B cell (primary cell): ENCODE results near the gene RNF141. TPM values are rescaled to one million over a fixed set of nuclear protein-coding genes. Genes with fewer than 3 reads are reported as not detected.

ENCODE experiments used
- ATAC-seq: fragments of 200-7000 bp; cut with Tn5 transposase; one replicate; pipeline ENCODE4 v1.10.0; 2021; ENCODE audit warnings: low read depth, mild to moderate bottlenecking, moderate number of reproducible peaks, moderate library complexity
- CTCF ChIA-PET: fragments of 350-600 bp; sonication (Branson Sonifier 250); formaldehyde crosslinking; loops from one replicate; lab custom pipeline; 2021; ENCODE audit warnings: antibody characterized with exemption, inconsistent platforms; lab: Charles Lee
- POLR2A ChIA-PET: fragments of 350-600 bp; sonication (Branson Sonifier 250); formaldehyde crosslinking; loops from one replicate; lab custom pipeline; 2021; ENCODE audit warnings: antibody characterized with exemption; lab: Charles Lee
- DNase-seq: peaks from one replicate; pipeline ENCODE4 v3.0.0; 2013
- H2AFZ ChIP-seq: 2 replicates; pipeline ENCODE4 v1.6.1; 2012; ENCODE audit warnings: mild to moderate bottlenecking, low read depth, low read length; ENCODE audit not compliant: insufficient read depth, poor library complexity, severe bottlenecking
- H3K27ac ChIP-seq, 2 donors: 1 replicate in 1 of 2; 2 replicates in 1 of 2; pipeline ENCODE4 v1.5.1; 2012 to 2013; ENCODE audit warnings: low read length in 2 of 2, mild to moderate bottlenecking in 2 of 2, moderate library complexity in 1 of 2
- H3K27me3 ChIP-seq, 4 experiments: fragments of 200-600 bp in 1 of 4; sonication (generic) in 1 of 4; replicated peaks in 1 of 4; 1 replicate in 2 of 4; 2 replicates in 2 of 4; pipeline versions ENCODE4 v1.6.1 to v1.7.0; 2013 to 2016; ENCODE audit warnings: low read length in 3 of 4, mild to moderate bottlenecking in 2 of 4, mixed read lengths in 1 of 4, moderate library complexity in 1 of 4; ENCODE audit not compliant: insufficient read depth in 4 of 4, control insufficient read depth in 3 of 4; ENCODE audit errors: control extremely low read depth in 1 of 4
- H3K36me3 ChIP-seq, 2 experiments: replicated peaks in 1 of 2; 1 replicate in 1 of 2; 2 replicates in 1 of 2; pipeline versions ENCODE4 v1.6.1 to v1.7.1; 2013; ENCODE audit warnings: low read length in 1 of 2; ENCODE audit not compliant: insufficient read depth in 2 of 2, control insufficient read depth in 1 of 2; ENCODE audit errors: control extremely low read depth in 1 of 2, extremely low read depth in 1 of 2
- H3K4me1 ChIP-seq, 2 donors: fragments of 200-600 bp in 1 of 2; sonication (generic) in 1 of 2; 1 replicate in 1 of 2; 2 replicates in 1 of 2; pipeline versions ENCODE4 v1.5.1 to v1.6.1; 2013 to 2017; ENCODE audit warnings: low read length in 2 of 2; ENCODE audit not compliant: control insufficient read depth in 2 of 2, insufficient read depth in 2 of 2
- H3K4me2 ChIP-seq: replicated peaks from 2 replicates; pipeline ENCODE3; 2012; ENCODE audit warnings: mild to moderate bottlenecking, low read depth, low read length; ENCODE audit not compliant: poor library complexity, severe bottlenecking
- H3K4me3 ChIP-seq, 5 experiments: fragments of 200-600 bp in 1 of 5; sonication (generic) in 1 of 5; 1 replicate in 3 of 5; 2 replicates in 2 of 5; pipeline versions ENCODE4 v1.5.1 to v1.7.0; 2011 to 2016; ENCODE audit warnings: low read length in 4 of 5, mild to moderate bottlenecking in 4 of 5, low read depth in 2 of 5, control low read depth in 1 of 5, moderate library complexity in 1 of 5; ENCODE audit not compliant: insufficient read depth in 1 of 5; ENCODE audit errors: control extremely low read depth in 1 of 5, extremely low read depth in 1 of 5
- H3K79me2 ChIP-seq: fragments of 200-600 bp; sonication (generic); one replicate; pipeline ENCODE4 v1.6.0; 2016; ENCODE audit warnings: low read length; ENCODE audit not compliant: control insufficient read depth, insufficient read depth
- H3K9ac ChIP-seq: fragments of 200-600 bp; sonication (generic); 2 replicates; pipeline ENCODE4 v1.6.1; 2017; ENCODE audit warnings: mild to moderate bottlenecking, low read length, moderate library complexity
- H3K9me3 ChIP-seq, 3 donors: one replicate each; pipeline versions ENCODE4 v1.6.1 to v1.7.1; 2013; ENCODE audit warnings: low read length in 2 of 3; ENCODE audit not compliant: control insufficient read depth in 2 of 3, insufficient read depth in 1 of 3; ENCODE audit errors: control extremely low read depth in 1 of 3
- H4K20me1 ChIP-seq: 2 replicates; pipeline ENCODE4 v1.6.0; 2012; ENCODE audit warnings: mild to moderate bottlenecking, low read length; ENCODE audit not compliant: insufficient read depth, control insufficient read depth, poor library complexity, severe bottlenecking
- H3K27ac Mint-ChIP-seq: one replicate; pipeline ENCODE4 v1.8.0; 2021; ENCODE audit warnings: mixed read lengths
- H3K27me3 Mint-ChIP-seq: one replicate; pipeline ENCODE4 v1.8.0; 2021; ENCODE audit warnings: mixed read lengths
- H3K4me1 Mint-ChIP-seq: one replicate; pipeline ENCODE4 v1.8.0; 2021; ENCODE audit warnings: mixed read lengths
- H3K4me3 Mint-ChIP-seq: one replicate; pipeline ENCODE4 v1.8.0; 2021; ENCODE audit warnings: mixed read lengths
- H3K9me3 Mint-ChIP-seq: one replicate; pipeline ENCODE4 v1.8.0; 2022; ENCODE audit warnings: mixed read lengths; ENCODE audit not compliant: insufficient read depth
- EZH2 ChIP-seq: IDR thresholded peaks from 2 replicates; pipeline ENCODE4 v1.6.1; 2012; ENCODE audit warnings: borderline replicate concordance, low read depth, mild to moderate bottlenecking, moderate library complexity, low read length; ENCODE audit not compliant: insufficient read depth, poor library complexity, severe bottlenecking
- WGBS: methylation state at CpG from one replicate; pipeline ENCODE4 v1.1.5; 2013; ENCODE audit warnings: missing lambda C conversion rate; ENCODE audit not compliant: insufficient coverage; 5-methylcytosine and 5-hydroxymethylcytosine counted together
- intact Hi-C: fragments of 100-400 bp; cut with micrococcal nuclease; formaldehyde crosslinking; loops from one replicate; pipeline ENCODE4 v1.10.0; 2022
- polyA plus RNA-seq: library from polyadenylated mRNA; depleted of rRNA; stranded (reverse); fragments of >200 nt; gene quantifications from 2 replicates; pipeline ENCODE4 v1.2.3, GENCODE V29; 2012
- total RNA-seq, 2 donors: library from RNA; stranded (reverse); fragments of 120-200 nt in 1 of 2; gene quantifications; 1 replicate in 1 of 2; 2 replicates in 1 of 2; pipeline versions ENCODE4 v1.2.3 to v1.2.4, GENCODE V29; 2013 to 2022
- TF ChIP-seq, protein P1 (sequence below): fragments of 200-600 bp; IDR thresholded peaks from one replicate; pipeline ENCODE4 v1.8.0; 2022; ENCODE audit warnings: antibody characterized with exemption, mild to moderate bottlenecking

The RNF141 gene
- total and polyA plus RNA-seq, 2 donors (not counting 1 experiment from before 2014, with no cell fraction given), result 23.3 to 48.2 TPM

DNA sequence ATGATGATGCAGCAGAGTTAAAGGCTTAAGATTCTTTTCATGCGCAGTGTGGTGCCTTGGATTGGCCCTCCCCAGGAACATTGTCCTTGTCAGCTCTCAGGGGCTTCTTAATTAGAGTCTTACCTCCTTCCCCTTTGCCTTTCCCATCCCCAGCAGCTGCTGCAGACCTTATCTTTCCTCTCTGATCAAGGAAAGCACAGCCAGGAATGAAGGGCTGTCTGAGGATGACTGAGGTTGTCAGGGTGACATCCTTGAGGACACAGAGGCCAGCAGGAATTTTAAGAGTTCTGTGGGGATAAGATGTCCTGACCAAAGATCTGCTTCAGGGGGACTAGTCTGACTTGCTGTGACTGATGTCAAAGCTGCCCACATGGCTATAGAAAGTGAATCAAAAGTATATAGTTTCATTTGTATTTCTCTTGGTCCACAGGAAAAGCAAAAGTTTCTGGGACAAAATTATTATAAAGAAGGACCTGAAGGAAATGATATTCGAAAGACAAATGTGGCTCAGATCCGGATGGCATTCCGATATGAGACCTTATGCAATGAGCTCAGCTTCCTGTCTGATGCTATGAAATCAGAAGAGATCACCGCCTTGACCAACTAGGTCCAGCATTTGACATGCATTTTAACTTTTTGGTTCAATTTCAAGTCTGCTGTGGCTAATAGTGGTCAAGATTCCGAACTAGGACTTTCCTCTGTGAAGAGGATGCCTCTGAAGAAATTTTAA lies 35.5 kb downstream of the RNF141 start:
- no peak overlapping the region for H3K9ac ChIP-seq
- Mint-ChIP-seq H3K27me3 (no peaks in the 10 kb centered on the region), H3K27ac (peak overlapping the region; percentile 6), H3K9me3 (no peaks in the 10 kb centered on the region), H3K4me3 (no peak overlapping the region), H3K4me1 (peaks cover 26% of the 10 kb centered on the region)
- DNase-seq (no peak), ATAC-seq (no peak)
- H3K36me3 ChIP-seq, result peaks cover 13 to 28% of the 10 kb centered on the region in 2 experiments
- ChIA-PET POLR2A (interaction anchor here (1.0 kb wide), 1 partner anchor 47 kb away, joined by 3 read pairs; no protein-coding TSS in a partner anchor), CTCF (no interaction called here)
- no peak overlapping the region for H2AFZ ChIP-seq
- no peak for TF ChIP-seq EZH2
- TF ChIP-seq, protein P1, sequence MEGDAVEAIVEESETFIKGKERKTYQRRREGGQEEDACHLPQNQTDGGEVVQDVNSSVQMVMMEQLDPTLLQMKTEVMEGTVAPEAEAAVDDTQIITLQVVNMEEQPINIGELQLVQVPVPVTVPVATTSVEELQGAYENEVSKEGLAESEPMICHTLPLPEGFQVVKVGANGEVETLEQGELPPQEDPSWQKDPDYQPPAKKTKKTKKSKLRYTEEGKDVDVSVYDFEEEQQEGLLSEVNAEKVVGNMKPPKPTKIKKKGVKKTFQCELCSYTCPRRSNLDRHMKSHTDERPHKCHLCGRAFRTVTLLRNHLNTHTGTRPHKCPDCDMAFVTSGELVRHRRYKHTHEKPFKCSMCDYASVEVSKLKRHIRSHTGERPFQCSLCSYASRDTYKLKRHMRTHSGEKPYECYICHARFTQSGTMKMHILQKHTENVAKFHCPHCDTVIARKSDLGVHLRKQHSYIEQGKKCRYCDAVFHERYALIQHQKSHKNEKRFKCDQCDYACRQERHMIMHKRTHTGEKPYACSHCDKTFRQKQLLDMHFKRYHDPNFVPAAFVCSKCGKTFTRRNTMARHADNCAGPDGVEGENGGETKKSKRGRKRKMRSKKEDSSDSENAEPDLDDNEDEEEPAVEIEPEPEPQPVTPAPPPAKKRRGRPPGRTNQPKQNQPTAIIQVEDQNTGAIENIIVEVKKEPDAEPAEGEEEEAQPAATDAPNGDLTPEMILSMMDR, result no peak
- H3K27me3 ChIP-seq, result no peaks in the 10 kb centered on the region
- WGBS, result 99% methylated on average over 6 of the region's 6 CpGs
- no peaks in the 10 kb centered on the region for H4K20me1 ChIP-seq
- H3K4me1 ChIP-seq, result peaks cover 21% of the 10 kb centered on the region in 2 donors
- H3K4me2 ChIP-seq, result no peak overlapping the region
- no peak overlapping the region for H3K27ac ChIP-seq
- peaks cover 16% of the 10 kb centered on the region for H3K79me2 ChIP-seq
- intact Hi-C loops, result no loop called here
- H3K9me3 ChIP-seq, result no peaks in the 10 kb centered on the region
- no peak overlapping the region for H3K4me3 ChIP-seq

DNA sequence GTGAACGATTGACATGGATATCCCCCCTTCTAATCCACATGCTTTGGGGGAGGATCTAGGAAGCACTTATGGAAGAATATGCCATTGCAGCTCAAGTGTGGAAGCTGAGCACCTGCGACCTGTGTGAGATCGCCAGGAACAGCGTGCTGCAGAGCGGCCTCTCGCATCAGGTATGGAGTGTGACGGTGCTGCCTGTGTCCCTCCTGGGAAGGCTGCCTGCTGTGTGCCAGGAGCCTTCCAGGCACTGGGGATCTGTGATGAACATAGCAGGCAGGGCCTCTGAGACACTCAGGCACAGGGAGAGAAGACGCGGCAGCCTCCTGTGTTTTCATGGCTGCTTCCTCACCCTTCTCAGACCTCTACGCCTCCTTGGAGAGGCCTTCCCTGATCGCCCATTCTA lies 36.5 kb downstream of the RNF141 start:
- no peaks in the 10 kb centered on the region for H3K9me3 Mint-ChIP-seq
- no peak overlapping the region for H2AFZ ChIP-seq
- H3K4me3 ChIP-seq, result no peak overlapping the region
- peaks cover 27% of the 10 kb centered on the region for H3K4me1 Mint-ChIP-seq
- H3K27ac ChIP-seq, result peak overlapping the region in 1 of 2 donors; percentile 65
- H3K4me1 ChIP-seq, result peaks cover 21% of the 10 kb centered on the region in 2 donors
- H3K27me3 Mint-ChIP-seq, result no peaks in the 10 kb centered on the region
- H3K9ac ChIP-seq, result no peak overlapping the region
- no peak overlapping the region for H3K4me2 ChIP-seq
- 95% methylated on average over 8 of the region's 11 CpGs for WGBS
- H3K79me2 ChIP-seq, result peaks cover 16% of the 10 kb centered on the region
- DNase-seq (no peak), ATAC-seq (no peak)
- intact Hi-C loops, result loop anchor here (5.0 kb wide), 1 partner anchor 33 kb away; no protein-coding TSS in a partner anchor
- POLR2A ChIA-PET, result no interaction called here
- H3K4me3 Mint-ChIP-seq, result no peak overlapping the region
- no peaks in the 10 kb centered on the region for H3K9me3 ChIP-seq
- H3K36me3 ChIP-seq, result peaks cover 15 to 38% of the 10 kb centered on the region in 2 experiments
- no peaks in the 10 kb centered on the region for H4K20me1 ChIP-seq
- TF ChIP-seq EZH2, result no peak
- TF ChIP-seq, protein P1, result no peak
- H3K27ac Mint-ChIP-seq, result peak overlapping the region; percentile 76
- CTCF ChIA-PET, result interaction anchor here (1.0 to 5.2 kb wide), 6 partner anchors 9 to 152 kb away, joined by 3 to 26 read pairs (median 6); no protein-coding TSS in a partner anchor
- no peaks in the 10 kb centered on the region for H3K27me3 ChIP-seq
